Measurements from ENCODE around the gene NR5A1.
A peak's percentile ranks its signal among the peaks of the same experiment; 100 is the strongest.

Gene NR5A1

GRCh38 chr9:124450241-124450924 is 56.8 kb downstream of the NR5A1 start, which contains the start of gene ADGRD2 (continued):
- TF ChIP-seq ELK4 (IDR thresholded peaks at IDR 0.05; ENCODE audit: borderline replicate concordance, low read depth, low read length), result no peak
- TF ChIP-seq ZNF10 (tag by site-specific recombination; IDR thresholded peaks at IDR 0.05), result no peak
- no peak for TF ChIP-seq ZNF132 (tag by site-specific recombination; IDR thresholded peaks at IDR 0.05; ENCODE audit: borderline replicate concordance)
- TF ChIP-seq, protein P1, sequence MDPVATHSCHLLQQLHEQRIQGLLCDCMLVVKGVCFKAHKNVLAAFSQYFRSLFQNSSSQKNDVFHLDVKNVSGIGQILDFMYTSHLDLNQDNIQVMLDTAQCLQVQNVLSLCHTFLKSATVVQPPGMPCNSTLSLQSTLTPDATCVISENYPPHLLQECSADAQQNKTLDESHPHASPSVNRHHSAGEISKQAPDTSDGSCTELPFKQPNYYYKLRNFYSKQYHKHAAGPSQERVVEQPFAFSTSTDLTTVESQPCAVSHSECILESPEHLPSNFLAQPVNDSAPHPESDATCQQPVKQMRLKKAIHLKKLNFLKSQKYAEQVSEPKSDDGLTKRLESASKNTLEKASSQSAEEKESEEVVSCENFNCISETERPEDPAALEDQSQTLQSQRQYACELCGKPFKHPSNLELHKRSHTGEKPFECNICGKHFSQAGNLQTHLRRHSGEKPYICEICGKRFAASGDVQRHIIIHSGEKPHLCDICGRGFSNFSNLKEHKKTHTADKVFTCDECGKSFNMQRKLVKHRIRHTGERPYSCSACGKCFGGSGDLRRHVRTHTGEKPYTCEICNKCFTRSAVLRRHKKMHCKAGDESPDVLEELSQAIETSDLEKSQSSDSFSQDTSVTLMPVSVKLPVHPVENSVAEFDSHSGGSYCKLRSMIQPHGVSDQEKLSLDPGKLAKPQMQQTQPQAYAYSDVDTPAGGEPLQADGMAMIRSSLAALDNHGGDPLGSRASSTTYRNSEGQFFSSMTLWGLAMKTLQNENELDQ (tag by site-specific recombination; IDR thresholded peaks at IDR 0.05; ENCODE audit: low read depth), result no peak
- TF ChIP-seq ZNF398 (tag by site-specific recombination; IDR thresholded peaks at IDR 0.05), result peak; percentile 40; the same call in 1 of the 2 replicates
- TF ChIP-seq REST (tag by site-specific recombination; IDR thresholded peaks at IDR 0.05), result no peak
- TF ChIP-seq ZNF366 (tag by site-specific recombination; conservative IDR thresholded peaks at IDR 0.05), result peak; percentile 32; the same call in 1 of the 2 replicates
- TF ChIP-seq OSR2 (tag by site-specific recombination; IDR thresholded peaks at IDR 0.05), result no peak
- TF ChIP-seq, protein P2, sequence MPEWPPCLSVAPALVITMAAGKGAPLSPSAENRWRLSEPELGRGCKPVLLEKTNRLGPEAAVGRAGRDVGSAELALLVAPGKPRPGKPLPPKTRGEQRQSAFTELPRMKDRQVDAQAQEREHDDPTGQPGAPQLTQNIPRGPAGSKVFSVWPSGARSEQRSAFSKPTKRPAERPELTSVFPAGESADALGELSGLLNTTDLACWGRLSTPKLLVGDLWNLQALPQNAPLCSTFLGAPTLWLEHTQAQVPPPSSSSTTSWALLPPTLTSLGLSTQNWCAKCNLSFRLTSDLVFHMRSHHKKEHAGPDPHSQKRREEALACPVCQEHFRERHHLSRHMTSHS (tag by site-specific recombination; IDR thresholded peaks at IDR 0.05), result no peak
- TF ChIP-seq, protein P3, sequence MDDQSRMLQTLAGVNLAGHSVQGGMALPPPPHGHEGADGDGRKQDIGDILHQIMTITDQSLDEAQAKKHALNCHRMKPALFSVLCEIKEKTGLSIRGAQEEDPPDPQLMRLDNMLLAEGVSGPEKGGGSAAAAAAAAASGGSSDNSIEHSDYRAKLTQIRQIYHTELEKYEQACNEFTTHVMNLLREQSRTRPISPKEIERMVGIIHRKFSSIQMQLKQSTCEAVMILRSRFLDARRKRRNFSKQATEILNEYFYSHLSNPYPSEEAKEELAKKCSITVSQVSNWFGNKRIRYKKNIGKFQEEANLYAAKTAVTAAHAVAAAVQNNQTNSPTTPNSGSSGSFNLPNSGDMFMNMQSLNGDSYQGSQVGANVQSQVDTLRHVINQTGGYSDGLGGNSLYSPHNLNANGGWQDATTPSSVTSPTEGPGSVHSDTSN (CRISPR knock-in tag; IDR thresholded peaks at IDR 0.05), result no peak
- TF ChIP-seq ZNF248 (tag by site-specific recombination; IDR thresholded peaks at IDR 0.05), result no peak
- no peak for TF ChIP-seq ZNF211 (tag by site-specific recombination; IDR thresholded peaks at IDR 0.05; ENCODE audit: low read depth)
- no peak for TF ChIP-seq ZNF571 (tag by site-specific recombination; IDR thresholded peaks at IDR 0.05)
- no peak for TF ChIP-seq ZNF138 (tag by site-specific recombination; IDR thresholded peaks at IDR 0.05; ENCODE audit: borderline replicate concordance)
- no peak for TF ChIP-seq HIC1 (tag by site-specific recombination; IDR thresholded peaks at IDR 0.05)
- no peak for TF ChIP-seq SCRT1 (tag by site-specific recombination; IDR thresholded peaks at IDR 0.05; ENCODE audit: borderline replicate concordance)
- no peak for TF ChIP-seq ZNF776 (tag by site-specific recombination; IDR thresholded peaks at IDR 0.05; ENCODE audit: borderline replicate concordance)
- no peak for TF ChIP-seq ZNF350 (tag by site-specific recombination; IDR thresholded peaks at IDR 0.05)
- no peak for TF ChIP-seq ZNF792 (tag by site-specific recombination; IDR thresholded peaks at IDR 0.05)
- no peak for TF ChIP-seq ZNF521 (tag by site-specific recombination; IDR thresholded peaks at IDR 0.05)
- peak; percentile 61 for TF ChIP-seq ZBTB17 (tag by site-specific recombination; IDR thresholded peaks at IDR 0.05)
- no peak for TF ChIP-seq ZNF837 (tag by site-specific recombination; IDR thresholded peaks at IDR 0.05)
- no peak for TF ChIP-seq MEIS1 (CRISPR knock-in tag; IDR thresholded peaks at IDR 0.05; ENCODE audit: borderline replicate concordance)
- TF ChIP-seq ZNF580 (tag by site-specific recombination; IDR thresholded peaks at IDR 0.05), result no peak
